Measurements from ENCODE around the gene ATP1A3.

The ATP1A3 gene

DNA sequence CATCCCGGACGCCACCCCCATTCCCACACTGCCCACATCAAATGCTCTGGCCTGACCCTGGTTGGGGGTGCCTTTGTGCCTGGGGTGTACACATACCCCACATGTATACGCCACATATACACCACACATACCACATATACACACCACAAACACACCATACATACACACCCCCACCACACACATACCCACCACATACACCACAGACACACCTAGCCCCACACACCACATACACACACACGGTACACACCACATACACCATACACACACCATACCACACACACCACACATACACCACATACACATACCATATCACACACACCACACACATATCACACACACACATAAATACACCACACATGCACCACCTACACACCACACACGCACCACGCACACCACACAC, 75.9 kb downstream of the ATP1A3 start:
- no peak for DNase-seq (ENCODE audit: low read depth in 2 of 2, low spot score in 1 of 2)

DNA sequence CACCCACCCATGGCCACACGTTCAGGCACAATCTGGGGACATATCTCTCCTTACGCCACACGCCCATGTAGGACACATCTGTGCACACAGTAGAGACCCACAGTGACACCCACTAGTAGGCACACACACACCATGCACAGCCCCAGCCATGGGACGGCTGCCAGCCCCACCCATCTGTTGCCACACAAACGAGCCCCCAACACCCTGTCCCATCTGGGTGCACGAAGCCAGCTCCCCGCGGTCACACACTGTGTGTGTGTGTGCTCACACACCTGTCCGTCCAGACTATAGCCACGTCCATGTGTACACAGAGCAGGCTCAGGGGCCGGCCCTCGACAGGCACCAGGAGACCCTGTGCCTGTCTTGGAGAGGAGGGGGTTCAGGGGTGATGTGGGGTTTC, 76.4 kb downstream of the ATP1A3 start:
- no peak for DNase-seq (ENCODE audit: low read depth in 2 of 2, low spot score in 1 of 2)

Data from stimulated activated CD8-positive, alpha-beta memory T cell treated with anti-CD3 and anti-CD28 coated beads, Interleukin-4, amount 100 ng/mL, for 1 hour (primary cell).